LNCaP clone FGC (cell line): ENCODE results near the gene FHL3.

Experiments
- DNase-seq: peaks from one replicate; pipeline ENCODE4 v3.0.0-alpha.2; 2011; ENCODE audit warnings: low read depth
- H3K4me3 ChIP-seq: 2 replicates; pipeline ENCODE4 v1.5.1; 2011; ENCODE audit warnings: mild to moderate bottlenecking, low read depth, low read length, control low read depth
- TF ChIP-seq, protein P1 (sequence below): IDR thresholded peaks from 2 replicates; pipeline ENCODE4 v1.5.1; 2012; ENCODE audit warnings: mild to moderate bottlenecking; ENCODE audit not compliant: control insufficient read depth, insufficient read depth; ENCODE audit errors: extremely low read depth

The FHL3 gene

DNA sequence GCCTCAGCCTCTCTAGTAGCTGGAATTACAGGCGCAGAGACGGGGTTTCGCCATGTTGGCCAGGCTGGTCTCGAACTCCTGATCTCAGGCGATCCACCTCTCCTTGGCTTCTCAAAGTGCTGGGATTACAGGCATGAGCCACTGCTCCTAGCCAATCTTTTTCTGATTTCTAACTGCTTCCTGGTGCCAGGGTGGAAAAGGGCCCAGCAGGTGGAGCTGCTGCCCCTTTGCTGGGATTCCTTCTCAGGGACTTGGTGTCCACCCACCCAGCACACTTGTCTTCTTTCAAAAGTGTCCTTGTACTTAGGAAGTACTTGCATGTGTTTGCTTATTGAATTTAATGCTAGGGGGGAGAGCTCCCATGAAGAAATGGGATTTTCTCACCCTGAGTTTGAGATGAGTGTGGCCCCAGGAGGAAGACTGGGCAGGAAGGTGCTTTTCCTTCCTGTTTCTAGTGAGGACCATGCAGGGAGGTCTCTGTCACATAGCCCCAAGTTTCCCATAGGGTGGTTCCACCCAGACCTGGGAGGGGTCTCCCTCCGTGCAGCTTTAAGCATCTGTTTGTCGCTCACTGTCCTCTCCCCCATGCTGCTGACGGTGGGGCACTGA lies 21.4 kb upstream of the FHL3 start:
- TF ChIP-seq, protein P1, sequence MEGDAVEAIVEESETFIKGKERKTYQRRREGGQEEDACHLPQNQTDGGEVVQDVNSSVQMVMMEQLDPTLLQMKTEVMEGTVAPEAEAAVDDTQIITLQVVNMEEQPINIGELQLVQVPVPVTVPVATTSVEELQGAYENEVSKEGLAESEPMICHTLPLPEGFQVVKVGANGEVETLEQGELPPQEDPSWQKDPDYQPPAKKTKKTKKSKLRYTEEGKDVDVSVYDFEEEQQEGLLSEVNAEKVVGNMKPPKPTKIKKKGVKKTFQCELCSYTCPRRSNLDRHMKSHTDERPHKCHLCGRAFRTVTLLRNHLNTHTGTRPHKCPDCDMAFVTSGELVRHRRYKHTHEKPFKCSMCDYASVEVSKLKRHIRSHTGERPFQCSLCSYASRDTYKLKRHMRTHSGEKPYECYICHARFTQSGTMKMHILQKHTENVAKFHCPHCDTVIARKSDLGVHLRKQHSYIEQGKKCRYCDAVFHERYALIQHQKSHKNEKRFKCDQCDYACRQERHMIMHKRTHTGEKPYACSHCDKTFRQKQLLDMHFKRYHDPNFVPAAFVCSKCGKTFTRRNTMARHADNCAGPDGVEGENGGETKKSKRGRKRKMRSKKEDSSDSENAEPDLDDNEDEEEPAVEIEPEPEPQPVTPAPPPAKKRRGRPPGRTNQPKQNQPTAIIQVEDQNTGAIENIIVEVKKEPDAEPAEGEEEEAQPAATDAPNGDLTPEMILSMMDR, result peak; percentile 77
- no peak for DNase-seq
- no peak overlapping the region for H3K4me3 ChIP-seq

DNA sequence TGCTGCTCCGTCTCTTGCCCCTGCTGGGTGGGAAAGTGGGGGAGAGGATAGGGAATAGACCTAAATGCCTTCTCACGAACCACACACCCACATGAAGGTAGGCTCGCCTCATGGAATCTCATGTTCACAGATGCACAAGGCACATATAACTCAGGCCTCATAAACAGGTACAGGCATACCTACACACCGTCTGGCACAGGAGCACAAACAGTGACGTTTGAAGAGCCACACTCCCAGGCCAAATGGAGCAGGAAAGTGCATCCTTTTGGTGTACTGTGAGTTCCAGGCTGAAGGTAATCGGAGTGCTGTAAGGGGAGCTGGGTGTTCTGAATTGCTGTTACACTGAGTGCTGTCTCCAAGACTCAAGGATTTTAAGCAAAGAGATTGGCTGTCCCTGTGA lies 20.4 kb upstream of the FHL3 start:
- H3K4me3 ChIP-seq, result no peak overlapping the region
- DNase-seq, result no peak
- TF ChIP-seq, protein P1, result no peak

DNA sequence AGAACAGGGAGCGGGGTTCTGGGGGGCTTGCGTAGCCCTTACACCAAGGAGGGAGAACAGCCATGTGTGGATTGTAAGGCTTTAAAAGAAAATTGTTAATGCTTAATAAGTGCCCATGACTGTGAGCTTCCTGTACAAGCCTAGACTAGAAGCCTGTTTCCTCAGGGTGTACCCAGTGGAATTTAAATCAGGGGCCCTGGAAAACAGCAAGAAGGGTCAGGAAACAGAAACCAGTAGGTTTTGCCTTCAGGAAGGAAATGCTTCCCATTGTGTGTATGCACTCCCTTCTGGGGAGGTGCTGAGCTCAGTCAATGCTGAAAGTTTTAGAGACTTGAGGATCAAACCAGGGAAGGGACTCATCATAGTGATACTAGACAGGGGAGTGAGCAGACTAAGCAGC lies 19.9 kb upstream of the FHL3 start:
- TF ChIP-seq, protein P1, result no peak
- DNase-seq, result no peak
- no peak overlapping the region for H3K4me3 ChIP-seq

DNA sequence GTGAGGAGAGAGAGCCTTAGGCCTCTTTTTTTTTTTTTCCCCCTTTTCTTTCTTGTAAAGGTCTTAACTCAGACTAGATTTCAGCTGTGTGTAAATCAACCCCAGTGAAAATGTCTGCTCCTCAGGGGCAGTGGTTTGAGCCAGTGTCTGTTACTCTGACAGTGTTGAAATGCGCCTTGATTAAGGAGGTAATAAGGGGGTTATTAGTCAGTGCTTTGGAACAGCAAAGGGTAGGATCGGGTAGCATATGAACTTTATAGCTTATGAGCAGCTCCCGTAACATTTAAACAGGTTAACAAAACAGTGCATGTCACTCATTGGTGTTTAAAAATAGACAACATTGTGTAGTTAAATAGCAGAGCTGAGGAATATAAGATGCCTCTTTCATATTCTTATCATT lies 17.5 kb upstream of the FHL3 start:
- TF ChIP-seq, protein P1, result no peak
- no peak for DNase-seq

DNA sequence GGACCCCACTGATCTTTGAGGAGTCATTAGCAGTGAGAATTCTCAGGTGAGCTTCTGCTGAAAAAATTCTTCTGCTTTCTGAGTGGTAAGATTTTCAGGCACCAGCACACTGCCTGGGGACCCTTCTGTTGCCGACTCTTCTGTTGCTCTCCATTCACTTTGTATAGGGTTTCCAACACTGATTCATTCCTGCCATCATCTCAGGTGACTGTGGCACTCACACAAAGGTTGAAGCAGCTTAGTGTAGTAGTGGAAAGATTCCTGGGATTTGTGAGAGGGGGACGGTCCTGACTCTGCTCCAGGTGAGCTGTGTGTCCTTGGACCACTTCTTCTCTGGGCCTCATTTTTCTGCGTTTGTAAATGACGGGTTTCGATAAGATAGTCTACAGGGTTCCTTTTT lies 16.7 kb upstream of the FHL3 start:
- TF ChIP-seq, protein P1, result no peak
- no peak for DNase-seq
- no peak overlapping the region for H3K4me3 ChIP-seq

More for the DNA sequence above, 17.5 kb upstream of the FHL3 start:
- no peak overlapping the region for H3K4me3 ChIP-seq

DNA sequence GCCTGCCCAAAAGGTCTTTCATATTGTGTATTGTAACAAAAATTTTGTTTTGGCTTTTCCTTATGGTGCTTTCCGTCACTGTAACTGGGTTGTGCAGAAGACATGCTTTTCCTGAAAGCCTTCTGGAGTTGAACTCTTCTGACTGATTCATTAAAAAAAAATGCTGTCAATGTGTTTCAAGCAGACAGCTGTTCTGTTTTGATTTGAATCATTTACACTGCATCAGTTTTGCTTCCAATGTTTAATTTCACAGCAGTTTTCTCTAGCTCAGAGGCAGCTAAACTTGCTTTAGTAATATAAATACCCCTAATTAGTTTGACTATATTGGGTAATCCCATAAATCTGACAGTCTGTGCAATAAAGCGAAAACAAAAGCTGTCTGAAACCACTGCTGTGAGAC lies 15.1 kb upstream of the FHL3 start:
- DNase-seq, result no peak
- TF ChIP-seq, protein P1, result no peak

DNA sequence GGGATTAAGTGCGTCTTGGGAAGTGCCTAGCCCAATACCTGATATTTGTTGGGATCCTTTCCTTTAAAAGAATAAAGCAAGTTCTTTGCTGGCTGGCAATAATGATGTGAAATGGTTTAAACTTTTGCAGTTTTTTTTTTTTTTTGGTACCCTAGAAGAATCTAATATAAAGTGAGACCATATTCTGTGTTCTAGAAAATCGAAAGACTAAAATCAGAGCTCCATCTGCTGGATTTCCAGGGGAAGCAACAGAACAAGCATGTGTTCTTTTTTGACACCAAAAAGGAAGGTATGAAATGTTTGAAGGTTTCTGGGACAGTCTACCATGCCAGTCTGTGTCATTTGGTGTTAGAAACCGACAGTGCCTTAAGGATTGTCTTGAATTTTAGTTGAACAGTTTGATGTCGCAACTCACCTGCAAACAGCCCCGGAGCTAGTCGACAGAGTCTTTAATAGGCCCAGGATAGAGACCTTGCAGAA lies 13.6 kb upstream of the FHL3 start:
- no peak for DNase-seq
- TF ChIP-seq, protein P1, result peak; percentile 52
- H3K4me3 ChIP-seq, result no peak overlapping the region

More for the DNA sequence above, 15.1 kb upstream of the FHL3 start:
- H3K4me3 ChIP-seq, result no peak overlapping the region
